ENCODE measurements around the gene DEDD2. TPM values are rescaled to one million over a fixed set of nuclear protein-coding genes. Genes with fewer than 3 reads are reported as not detected.
"Not testable (repeated sequence)": the region's sequence is repeated elsewhere in the genome, so short reads cannot be mapped to it uniquely, and the experiment has no call there.

Gene DEDD2
- total RNA-seq = 10 to 100 TPM; 33.9 to 56.2 (median 40.3) TPM

- TF ChIP-seq EP300 (IDR thresholded peaks at IDR 0.05) (peak; percentile 94 to 99), CTCF (IDR thresholded peaks at IDR 0.05) (peak in 1 of 5 experiments; percentile 10), POLR2A (IDR thresholded peaks at IDR 0.05) (peak; percentile 33 to 84)
- peak; percentile 94 for DNase-seq (ENCODE audit: low spot score in 2 of 2)
- no peaks in the 10 kb centered on the region for H3K9me3 ChIP-seq
- H3K27me3 ChIP-seq = no peaks in the 10 kb centered on the region
- peak within 1 kb of the TSS; percentile 70 to 91 (median 80) for H3K4me3 ChIP-seq
- peaks cover 0 to 63% (median 35%) of the 10 kb centered on the region in 4 donors for H3K4me1 ChIP-seq
- WGBS, 2 donors = 14 to 15% methylated on average over 55 to 57 of the region's 57 CpGs
- H3K27ac ChIP-seq = peak within 1 kb of the TSS; percentile 89 to 97 (median 94)
- peaks cover 0 to 24% (median under 1%) of the 10 kb centered on the region in 3 donors for H3K36me3 ChIP-seq
Observed at GRCh38 chr19:42217520-42218437, at the start of gene DEDD2. Gene DEDD2 (minus strand): TSS chr19:42217677. CDS start chr19:42217007, 670 bp downstream.

- Histone ChIP-seq H3K27ac (peak overlapping the region in 3 of 4 donors; percentile 99 to 100 (median 99)), H3K4me1 (peaks cover 0 to 33% (median 26%) of the 10 kb centered on the region in 4 donors)
- not testable (repeated sequence) for DNase-seq (ENCODE audit: low spot score in 2 of 2); H3K9me3 ChIP-seq; H3K4me3 ChIP-seq; H3K27me3 ChIP-seq; H3K36me3 ChIP-seq
- WGBS, 2 donors = 88 to 90% methylated on average over 25 of the region's 25 CpGs
Observed at GRCh38 chr19:42266928-42267603, 49.6 kb upstream of the DEDD2 start.

GRCh38 chr19:42266105-42266504, 48.6 kb upstream of the DEDD2 start:
- DNase-seq (ENCODE audit: low spot score in 2 of 2); H3K36me3 ChIP-seq; H3K9me3 ChIP-seq; H3K27me3 ChIP-seq; H3K4me3 ChIP-seq; H3K27ac ChIP-seq: not testable (repeated sequence)
- peaks cover 0 to 24% (median 18%) of the 10 kb centered on the region in 4 donors for H3K4me1 ChIP-seq
- 89 to 90% methylated on average over 4 of the region's 4 CpGs for WGBS, 2 donors

GRCh38 chr19:42261763-42262162, 44.3 kb upstream of the DEDD2 start:
- Histone ChIP-seq H3K27ac (no peak overlapping the region), H3K27me3 (no peaks in the 10 kb centered on the region), H3K36me3 (no peaks in the 10 kb centered on the region), H3K4me1 (peaks cover 0 to 4% (median under 1%) of the 10 kb centered on the region in 4 donors), H3K4me3 (no peak overlapping the region), H3K9me3 (no peaks in the 10 kb centered on the region)
- 89 to 96% methylated on average over 3 of the region's 3 CpGs for WGBS, 2 donors
- no peak for TF ChIP-seq EP300 (IDR thresholded peaks at IDR 0.05)
- no peak for TF ChIP-seq POLR2A (IDR thresholded peaks at IDR 0.05)
- no peak for TF ChIP-seq CTCF (IDR thresholded peaks at IDR 0.05)
- no peak for DNase-seq (ENCODE audit: low spot score in 2 of 2)

GRCh38 chr19:42257842-42258241, 40.4 kb upstream of the DEDD2 start:
- not testable (repeated sequence) for H3K4me3 ChIP-seq; H3K27ac ChIP-seq; DNase-seq (ENCODE audit: low spot score in 2 of 2); H3K27me3 ChIP-seq; H3K9me3 ChIP-seq; H3K36me3 ChIP-seq
- H3K4me1 ChIP-seq = peaks cover 0 to 20% (median 5%) of the 10 kb centered on the region in 4 donors
- 81 to 88% methylated on average over 3 of the region's 3 CpGs for WGBS, 2 donors

GRCh38 chr19:42255766-42256745, 38.6 kb upstream of the DEDD2 start:
- Histone ChIP-seq H3K4me1 (peaks cover 0 to 38% (median 21%) of the 10 kb centered on the region in 4 donors), H3K27ac (peak overlapping the region; percentile 98 to 100 (median 100)), H3K9me3 (no peaks in the 10 kb centered on the region), H3K27me3 (no peaks in the 10 kb centered on the region), H3K36me3 (no peaks in the 10 kb centered on the region), H3K4me3 (peak overlapping the region; percentile 88 to 99 (median 96))
- TF ChIP-seq CTCF (IDR thresholded peaks at IDR 0.05) (peak in 1 of 5 experiments; percentile 12), EP300 (IDR thresholded peaks at IDR 0.05) (peak in 1 of 2 donors; percentile 32), POLR2A (IDR thresholded peaks at IDR 0.05) (no peak)
- WGBS, 2 donors = 3 to 4% methylated on average over 27 to 37 of the region's 38 CpGs
- DNase-seq (ENCODE audit: low spot score in 2 of 2) = no peak
